Left ventricle myocardium inferior (tissue), 1 donor: Measurements from ENCODE around the gene HOXA2. TPM values are rescaled to one million over a fixed set of nuclear protein-coding genes. Genes with fewer than 3 reads are reported as not detected.

Source experiments
- DNase-seq: peaks from one replicate; pipeline ENCODE4 v3.0.0-alpha.2; 2020
- H3K27ac ChIP-seq: fragments of 200-600 bp; replicated peaks from 2 replicates; pipeline ENCODE4 v1.8.0; 2021
- H3K27me3 ChIP-seq: fragments of 200-600 bp; 2 replicates; pipeline ENCODE4 v1.8.0; 2021; ENCODE audit warnings: low read depth
- H3K36me3 ChIP-seq: fragments of 200-600 bp; 2 replicates; pipeline ENCODE4 v1.8.0; 2021
- H3K4me1 ChIP-seq: fragments of 200-600 bp; 2 replicates; pipeline ENCODE4 v1.8.0; 2021
- H3K4me3 ChIP-seq: fragments of 200-600 bp; 2 replicates; pipeline ENCODE4 v1.8.0; 2021; ENCODE audit warnings: mild to moderate bottlenecking, moderate library complexity
- H3K9me3 ChIP-seq: fragments of 200-600 bp; replicated peaks from 2 replicates; pipeline ENCODE4 v1.8.0; 2021
- intact Hi-C: fragments of 100-400 bp; cut with micrococcal nuclease; formaldehyde crosslinking; loops from one replicate; pipeline ENCODE4 v1.11.0; 2022
- total RNA-seq: library from RNA; stranded (reverse); fragmentation: NEBNext Ultra II Directional; extraction: Animal tissue kit (Norgen Biotek cat#: 25700); gene quantifications from one replicate; pipeline ENCODE4 v1.2.1, GENCODE V29; 2021
- TF ChIP-seq, protein P1 (sequence below): fragments of 200-600 bp; IDR thresholded peaks from 2 replicates; pipeline ENCODE4 v1.8.0; 2021; ENCODE audit warnings: antibody characterized with exemption, mild to moderate bottlenecking, borderline replicate concordance
- donor health status: DM: no; HTN: yes; CAD: no; lungs with severe emphysema.

The HOXA2 gene
- total RNA-seq, 1 donor from 2014 or later, result not detected

DNA sequence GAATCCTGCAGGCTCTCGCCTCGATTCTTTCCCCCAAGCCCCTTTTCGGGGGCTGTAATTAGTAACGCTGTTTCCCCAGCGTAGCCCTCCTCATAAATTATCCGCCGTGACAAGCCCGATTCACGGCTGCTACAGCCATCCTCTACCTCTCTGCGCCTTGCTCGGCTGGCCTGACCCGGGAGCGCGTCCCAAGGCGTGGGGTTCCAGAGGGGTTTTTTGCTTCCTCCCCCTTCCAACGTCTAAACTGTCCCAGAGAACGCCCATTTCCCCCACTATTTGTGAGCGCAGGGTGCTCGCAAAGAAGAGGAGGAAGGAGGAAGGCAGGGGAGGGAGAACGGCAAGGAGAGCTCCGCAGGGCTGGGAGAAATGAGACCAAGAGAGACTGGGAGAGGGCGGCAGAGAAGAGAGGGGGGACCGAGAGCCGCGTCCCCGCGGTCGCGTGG lies 40.1 kb upstream of the HOXA2 start:
- Histone ChIP-seq H3K27ac (peak overlapping the region; percentile 47), H3K9me3 (no peaks in the 10 kb centered on the region), H3K27me3 (peaks cover 100% of the 10 kb centered on the region), H3K4me3 (peak overlapping the region; percentile 64), H3K36me3 (no peaks in the 10 kb centered on the region), H3K4me1 (peaks cover 43% of the 10 kb centered on the region)
- TF ChIP-seq, protein P1, sequence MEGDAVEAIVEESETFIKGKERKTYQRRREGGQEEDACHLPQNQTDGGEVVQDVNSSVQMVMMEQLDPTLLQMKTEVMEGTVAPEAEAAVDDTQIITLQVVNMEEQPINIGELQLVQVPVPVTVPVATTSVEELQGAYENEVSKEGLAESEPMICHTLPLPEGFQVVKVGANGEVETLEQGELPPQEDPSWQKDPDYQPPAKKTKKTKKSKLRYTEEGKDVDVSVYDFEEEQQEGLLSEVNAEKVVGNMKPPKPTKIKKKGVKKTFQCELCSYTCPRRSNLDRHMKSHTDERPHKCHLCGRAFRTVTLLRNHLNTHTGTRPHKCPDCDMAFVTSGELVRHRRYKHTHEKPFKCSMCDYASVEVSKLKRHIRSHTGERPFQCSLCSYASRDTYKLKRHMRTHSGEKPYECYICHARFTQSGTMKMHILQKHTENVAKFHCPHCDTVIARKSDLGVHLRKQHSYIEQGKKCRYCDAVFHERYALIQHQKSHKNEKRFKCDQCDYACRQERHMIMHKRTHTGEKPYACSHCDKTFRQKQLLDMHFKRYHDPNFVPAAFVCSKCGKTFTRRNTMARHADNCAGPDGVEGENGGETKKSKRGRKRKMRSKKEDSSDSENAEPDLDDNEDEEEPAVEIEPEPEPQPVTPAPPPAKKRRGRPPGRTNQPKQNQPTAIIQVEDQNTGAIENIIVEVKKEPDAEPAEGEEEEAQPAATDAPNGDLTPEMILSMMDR, result no peak
- DNase-seq, result no peak
- intact Hi-C loops, result no loop called here

DNA sequence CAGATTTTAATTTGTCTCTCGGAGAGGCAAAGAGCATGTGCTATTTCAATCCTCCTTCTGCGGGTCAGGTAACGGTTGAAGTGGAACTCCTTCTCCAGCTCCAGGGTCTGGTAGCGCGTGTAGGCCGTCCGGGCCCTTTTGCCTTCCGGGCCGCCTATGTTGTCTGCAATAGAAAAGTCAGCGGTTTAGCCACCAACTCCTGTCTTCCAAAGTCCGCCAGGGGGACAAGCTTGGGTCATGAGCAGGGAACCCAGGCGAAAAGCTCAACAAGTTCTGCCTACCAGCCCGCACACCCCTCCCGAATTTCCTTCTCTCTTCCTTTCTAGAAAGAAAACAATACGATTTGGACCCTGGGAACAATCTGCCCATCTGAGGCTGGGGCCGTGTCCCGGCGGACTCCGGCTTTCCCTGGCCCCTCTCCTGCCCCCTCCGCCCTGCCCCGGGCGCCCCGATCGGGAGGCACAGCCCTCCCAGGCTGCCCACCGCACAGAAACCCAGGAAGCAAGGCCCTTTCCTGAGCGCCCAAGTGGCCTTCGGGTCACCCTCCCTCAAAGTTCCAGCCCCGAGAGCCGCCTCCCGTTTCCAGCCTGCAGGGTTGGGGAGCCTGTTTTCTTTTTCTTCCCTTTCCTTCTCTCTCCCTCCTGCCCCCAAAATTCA lies 39.6 kb upstream of the HOXA2 start:
- H3K4me3 ChIP-seq, result peak overlapping the region; percentile 64
- peaks cover 37% of the 10 kb centered on the region for H3K4me1 ChIP-seq
- TF ChIP-seq, protein P1, result no peak
- no peaks in the 10 kb centered on the region for H3K36me3 ChIP-seq
- no peaks in the 10 kb centered on the region for H3K9me3 ChIP-seq
- peaks cover 100% of the 10 kb centered on the region for H3K27me3 ChIP-seq
- H3K27ac ChIP-seq, result no peak overlapping the region
- no peak for DNase-seq
- intact Hi-C loops, result no loop called here

DNA sequence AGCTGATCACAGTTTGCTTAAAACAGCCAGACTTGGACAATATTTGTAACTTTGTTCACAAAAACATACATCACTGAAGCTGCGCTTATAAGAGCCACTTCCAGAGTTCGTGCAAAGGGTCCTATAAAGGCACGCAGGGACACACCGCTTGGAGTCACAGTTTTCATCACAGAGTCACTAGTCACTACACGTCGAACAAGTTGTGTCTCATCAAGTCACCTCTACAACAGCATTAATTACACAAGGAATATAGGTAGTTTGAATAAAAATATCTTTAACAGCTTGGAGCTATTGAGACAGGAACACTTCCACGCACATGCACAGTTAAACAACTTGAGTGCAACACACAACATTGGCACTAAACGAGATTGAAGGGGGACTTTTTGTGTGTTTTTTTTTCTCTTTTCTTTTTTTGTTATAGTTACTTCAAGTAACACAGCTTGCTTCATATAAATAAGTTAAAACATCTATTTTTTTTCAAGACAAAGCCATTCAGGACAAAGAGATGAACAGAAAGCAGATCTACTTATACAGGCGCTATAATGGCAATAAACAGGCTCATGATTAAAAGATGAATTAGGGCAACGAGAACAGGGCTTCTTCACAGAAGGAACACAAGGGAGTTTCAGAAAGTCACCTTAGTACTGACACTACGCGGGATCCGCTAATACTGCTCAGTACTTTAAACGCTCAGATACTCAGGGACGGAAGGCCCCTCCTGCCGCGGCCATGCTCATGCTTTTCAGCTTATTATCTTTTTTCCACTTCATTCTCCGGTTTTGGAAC lies 38.8 kb upstream of the HOXA2 start:
- TF ChIP-seq, protein P1, result no peak
- Histone ChIP-seq H3K27me3 (peaks cover 100% of the 10 kb centered on the region), H3K4me3 (peak overlapping the region; percentile 64), H3K9me3 (no peaks in the 10 kb centered on the region), H3K4me1 (peaks cover 37% of the 10 kb centered on the region), H3K36me3 (no peaks in the 10 kb centered on the region), H3K27ac (no peak overlapping the region)
- DNase-seq, result no peak
- intact Hi-C loops, result no loop called here

DNA sequence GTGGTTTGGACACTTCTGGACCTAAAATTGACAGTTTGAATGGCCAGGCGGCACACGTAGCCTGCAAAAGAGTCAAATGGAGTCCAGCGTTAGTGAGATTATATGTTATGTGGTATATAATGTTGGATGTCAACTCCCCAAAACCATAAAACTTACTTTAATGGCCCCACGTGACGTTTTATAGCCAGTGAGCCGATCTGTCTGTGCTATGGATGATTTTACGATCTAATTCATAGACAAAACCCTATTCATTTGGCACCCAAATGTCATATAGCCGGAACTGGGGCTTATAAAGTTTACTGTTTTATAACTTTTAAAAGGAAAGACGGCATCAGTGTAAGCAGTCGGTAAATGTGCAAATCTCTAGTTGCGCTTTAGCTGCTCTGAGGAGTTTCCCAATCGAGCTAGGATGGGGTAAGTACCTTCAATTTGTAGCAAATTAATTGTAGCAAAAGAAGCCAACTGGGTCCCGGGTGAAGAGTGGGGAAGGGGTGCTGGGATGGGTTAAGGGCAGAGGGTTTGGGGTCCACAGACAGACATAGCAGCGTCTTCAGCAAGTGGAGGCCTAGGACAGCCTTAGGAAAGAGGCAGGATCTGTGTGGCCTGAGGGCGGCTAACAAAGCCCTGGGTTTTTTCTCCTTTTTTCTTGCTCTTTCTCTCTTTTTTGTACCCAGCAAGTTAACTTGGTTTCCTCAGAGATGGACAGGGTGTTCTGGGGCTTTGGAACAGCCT lies 37.8 kb upstream of the HOXA2 start:
- no peak overlapping the region for H3K27ac ChIP-seq
- intact Hi-C loops, result no loop called here
- no peaks in the 10 kb centered on the region for H3K9me3 ChIP-seq
- H3K4me3 ChIP-seq, result no peak overlapping the region
- peaks cover 100% of the 10 kb centered on the region for H3K27me3 ChIP-seq
- TF ChIP-seq, protein P1, result no peak
- DNase-seq, result no peak
- no peaks in the 10 kb centered on the region for H3K36me3 ChIP-seq
- peaks cover 37% of the 10 kb centered on the region for H3K4me1 ChIP-seq

- H3K27me3 ChIP-seq, result peaks cover 100% of the 10 kb centered on the region
- no peak overlapping the region for H3K27ac ChIP-seq
- H3K4me1 ChIP-seq, result peaks cover 30% of the 10 kb centered on the region
- TF ChIP-seq, protein P1, result no peak
- DNase-seq, result no peak
- intact Hi-C loops, result no loop called here
- H3K9me3 ChIP-seq, result no peaks in the 10 kb centered on the region
- H3K36me3 ChIP-seq, result no peaks in the 10 kb centered on the region
- H3K4me3 ChIP-seq, result no peak overlapping the region
Observed at GRCh38 chr7:27139334-27140125, 37.0 kb upstream of the HOXA2 start.
